Esophagus squamous epithelium (tissue), 4 donors: ENCODE results near the gene PSMA7.

Experiments
- POLR2A ChIP-seq, 4 donors: fragments of 450-650 bp; IDR thresholded peaks; one replicate each; pipeline ENCODE4 v1.6.1; 2017; ENCODE audit warnings: antibody characterized with exemption in 4 of 4, mild to moderate bottlenecking in 4 of 4, moderate library complexity in 3 of 4
- TF ChIP-seq, protein P1 (sequence below), 6 experiments: fragments of 450-650 bp in 4 of 6; fragments of 200-600 bp in 2 of 6; sonication (generic) in 2 of 6; IDR thresholded peaks; one replicate each; pipeline ENCODE4 v1.5.1; 2016 to 2019; ENCODE audit warnings: antibody characterized with exemption in 6 of 6, mild to moderate bottlenecking in 4 of 6, moderate library complexity in 4 of 6

DNA sequence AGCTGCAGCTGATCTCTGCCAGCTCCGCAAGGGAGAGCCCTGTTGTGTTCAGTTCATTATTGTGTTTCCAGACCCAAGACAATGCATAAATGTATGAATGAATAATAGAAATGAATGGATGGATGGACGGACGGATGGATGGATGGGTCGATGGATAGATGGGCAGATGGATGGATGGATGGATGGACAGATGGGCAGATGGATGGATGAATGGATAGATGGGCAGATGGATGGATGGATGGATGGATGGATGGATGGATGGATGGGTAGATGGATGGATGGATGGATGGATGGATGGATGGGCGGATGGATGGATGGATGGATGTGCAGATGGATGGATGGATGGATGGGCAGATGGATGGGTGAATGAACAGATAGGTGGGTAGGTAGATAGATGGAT is 37.6 kb downstream of the PSMA7 start:
- TF ChIP-seq POLR2A (IDR thresholded peaks at IDR 0.05) = no peak
- TF ChIP-seq, protein P1, sequence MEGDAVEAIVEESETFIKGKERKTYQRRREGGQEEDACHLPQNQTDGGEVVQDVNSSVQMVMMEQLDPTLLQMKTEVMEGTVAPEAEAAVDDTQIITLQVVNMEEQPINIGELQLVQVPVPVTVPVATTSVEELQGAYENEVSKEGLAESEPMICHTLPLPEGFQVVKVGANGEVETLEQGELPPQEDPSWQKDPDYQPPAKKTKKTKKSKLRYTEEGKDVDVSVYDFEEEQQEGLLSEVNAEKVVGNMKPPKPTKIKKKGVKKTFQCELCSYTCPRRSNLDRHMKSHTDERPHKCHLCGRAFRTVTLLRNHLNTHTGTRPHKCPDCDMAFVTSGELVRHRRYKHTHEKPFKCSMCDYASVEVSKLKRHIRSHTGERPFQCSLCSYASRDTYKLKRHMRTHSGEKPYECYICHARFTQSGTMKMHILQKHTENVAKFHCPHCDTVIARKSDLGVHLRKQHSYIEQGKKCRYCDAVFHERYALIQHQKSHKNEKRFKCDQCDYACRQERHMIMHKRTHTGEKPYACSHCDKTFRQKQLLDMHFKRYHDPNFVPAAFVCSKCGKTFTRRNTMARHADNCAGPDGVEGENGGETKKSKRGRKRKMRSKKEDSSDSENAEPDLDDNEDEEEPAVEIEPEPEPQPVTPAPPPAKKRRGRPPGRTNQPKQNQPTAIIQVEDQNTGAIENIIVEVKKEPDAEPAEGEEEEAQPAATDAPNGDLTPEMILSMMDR (IDR thresholded peaks at IDR 0.05) = no peak
